ENCODE measurements around the gene RTP3. TPM values are rescaled to one million over a fixed set of nuclear protein-coding genes. Genes with fewer than 3 reads are reported as not detected.

The RTP3 gene
- total RNA-seq, 2 experiments from 2014 or later = 0.74 to 1.3 TPM

DNA sequence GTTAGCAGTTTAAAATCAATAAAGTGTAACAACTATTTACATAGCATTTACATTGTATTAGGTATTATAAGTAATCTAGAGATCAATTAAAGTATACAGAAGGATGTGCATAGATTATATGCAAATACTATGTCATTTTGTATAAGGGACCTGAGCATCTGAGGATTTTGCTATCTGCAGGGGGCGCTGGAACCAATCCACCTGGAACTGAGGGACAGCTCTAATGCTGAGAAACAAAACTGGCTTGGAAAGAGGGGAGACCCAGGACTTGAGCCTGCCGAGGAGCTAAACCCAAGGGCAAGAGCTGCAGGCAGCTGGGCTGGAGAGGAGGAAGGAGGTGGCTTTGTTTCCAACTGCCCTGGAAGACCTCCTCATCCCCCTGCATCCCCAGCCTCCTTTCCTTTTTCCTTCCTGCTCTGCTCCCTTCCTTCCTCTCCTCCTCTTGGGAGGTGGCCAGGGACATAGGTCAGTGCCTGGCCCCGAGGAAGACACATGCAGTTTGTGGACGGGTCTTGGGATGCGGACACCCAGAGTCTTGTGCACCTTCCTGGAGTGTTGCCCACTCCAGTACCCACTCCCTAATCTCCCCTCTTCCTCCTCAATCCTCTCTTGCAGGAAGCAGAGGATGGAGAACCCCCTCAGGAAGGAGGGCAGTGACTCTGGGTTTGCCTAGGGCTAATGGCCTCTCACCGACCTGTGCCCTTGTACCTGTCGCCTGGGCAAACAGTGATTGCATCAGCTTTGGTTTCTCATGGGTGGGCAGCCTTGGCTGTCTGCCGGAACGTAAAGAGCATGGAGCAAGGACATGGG, 825 bp upstream of the RTP3 start:
- POLR2A ChIA-PET = interaction anchor here (1.0 to 7.8 kb wide), 6 partner anchors 19 to 55 kb away, joined by 3 to 70 read pairs (median 11); no protein-coding TSS in a partner anchor
- peak overlapping the region; percentile 5; the same call in 1 of the 2 replicates for H2AFZ ChIP-seq (ENCODE audit: low read length)
- no peaks in the 10 kb centered on the region for H3K79me2 ChIP-seq (ENCODE audit: insufficient read depth, low read depth, low read length)
- no peaks in the 10 kb centered on the region for H3K36me3 ChIP-seq (ENCODE audit: insufficient read depth, low read length)
- H3K4me2 ChIP-seq (ENCODE audit: low read length) = peak overlapping the region; percentile 38
- no peak overlapping the region for H3K4me3 ChIP-seq (ENCODE audit: low read depth, low read length, poor library complexity, severe bottlenecking)
- no peak overlapping the region for H3K27ac ChIP-seq (ENCODE audit: low read depth, low read length, poor library complexity, severe bottlenecking)
- H3K9me3 ChIP-seq (ENCODE audit: low read length) = no peaks in the 10 kb centered on the region; the same call in 1 of the 2 replicates
- peak; percentile 72 for DNase-seq (ENCODE audit: low spot score)
- intact Hi-C loops (cut with micrococcal nuclease; ENCODE audit: unreplicated experiment) = no loop called here
- TF ChIP-seq EZH2phosphoT487 (IDR thresholded peaks at IDR 0.05; ENCODE audit: borderline replicate concordance, low read depth, low read length) (no peak), CTCF (conservative IDR thresholded peaks at IDR 0.05; ENCODE audit: low read length) (peak; percentile 85)
- H3K4me1 ChIP-seq (ENCODE audit: insufficient read depth, low read length, poor library complexity, severe bottlenecking) = peaks cover 77% of the 10 kb centered on the region
- CTCF ChIA-PET (ENCODE audit: unreplicated experiment) = interaction anchor here (0.7 to 1.2 kb wide), 5 partner anchors 28 to 133 kb away, joined by 3 to 4 read pairs (median 3); no protein-coding TSS in a partner anchor
- no TSS peak for BruUV-seq (replicated peaks)
- no peaks in the 10 kb centered on the region for H3K9me2 ChIP-seq (ENCODE audit: insufficient read depth, low read length)
- no peaks in the 10 kb centered on the region for H4K20me1 ChIP-seq (ENCODE audit: insufficient read depth, low read length)

GRCh38 chr3:46498916-46499519, 1.2 kb downstream of the RTP3 start:
- Histone ChIP-seq H3K4me2 (ENCODE audit: low read length) (no peak overlapping the region), H2AFZ (ENCODE audit: low read length) (no peak overlapping the region), H3K79me2 (ENCODE audit: insufficient read depth, low read depth, low read length) (no peaks in the 10 kb centered on the region), H3K9me3 (ENCODE audit: low read length) (peaks cover 5% of the 10 kb centered on the region), H3K9me2 (ENCODE audit: insufficient read depth, low read length) (no peaks in the 10 kb centered on the region), H4K20me1 (ENCODE audit: insufficient read depth, low read length) (no peaks in the 10 kb centered on the region), H3K4me1 (ENCODE audit: insufficient read depth, low read length, poor library complexity, severe bottlenecking) (peaks cover 82% of the 10 kb centered on the region), H3K27ac (ENCODE audit: low read depth, low read length, poor library complexity, severe bottlenecking) (no peak overlapping the region), H3K36me3 (ENCODE audit: insufficient read depth, low read length) (no peaks in the 10 kb centered on the region), H3K4me3 (ENCODE audit: low read depth, low read length, poor library complexity, severe bottlenecking) (no peak overlapping the region)
- intact Hi-C loops (cut with micrococcal nuclease; ENCODE audit: unreplicated experiment) = no loop called here
- no TSS peak for BruUV-seq (replicated peaks)
- CTCF ChIA-PET (ENCODE audit: unreplicated experiment) = no interaction called here
- POLR2A ChIA-PET = interaction anchor here (0.5 to 7.8 kb wide), 11 partner anchors 10 to 55 kb away, joined by 3 to 70 read pairs (median 4); no protein-coding TSS in a partner anchor
- DNase-seq (ENCODE audit: low spot score) = no peak
- TF ChIP-seq EZH2phosphoT487 (IDR thresholded peaks at IDR 0.05; ENCODE audit: borderline replicate concordance, low read depth, low read length) (no peak), CTCF (conservative IDR thresholded peaks at IDR 0.05; ENCODE audit: low read length) (no peak)

All from OCI-LY7 (cell line).